Liver (tissue), 3 donors: ENCODE data around the gene DACH1.

Experiments used
- FOXA1 ChIP-seq: IDR thresholded peaks from 2 replicates; pipeline ENCODE4 v1.6.1; 2016; ENCODE audit warnings: antibody characterized with exemption
- JUND ChIP-seq, 2 donors: IDR thresholded peaks; 2 replicates each; pipeline ENCODE4 v1.6.1; 2016; ENCODE audit warnings: antibody characterized with exemption in 2 of 2
- NR2F2 ChIP-seq: IDR thresholded peaks from 2 replicates; pipeline ENCODE4 v1.6.1; 2016; ENCODE audit warnings: antibody characterized with exemption
- RXRA ChIP-seq, 2 donors: IDR thresholded peaks; 2 replicates each; pipeline ENCODE4 v1.6.1; 2017 to 2018; ENCODE audit warnings: antibody characterized with exemption in 2 of 2, mild to moderate bottlenecking in 1 of 2
- SP1 ChIP-seq: IDR thresholded peaks from 2 replicates; pipeline ENCODE4 v1.6.1; 2018; ENCODE audit warnings: antibody characterized with exemption, mild to moderate bottlenecking
- TAF1 ChIP-seq: conservative IDR thresholded peaks from 2 replicates; pipeline ENCODE4 v1.6.1; 2016; ENCODE audit warnings: antibody characterized with exemption, mild to moderate bottlenecking
- YY1 ChIP-seq: IDR thresholded peaks from 2 replicates; pipeline ENCODE4 v1.6.1; 2016; ENCODE audit warnings: antibody characterized with exemption, mild to moderate bottlenecking
- TF ChIP-seq, protein P1 (sequence below): fragments of 150-350 bp; IDR thresholded peaks from 2 replicates; pipeline ENCODE4 v1.5.1; 2017; ENCODE audit warnings: improper control_type of control experiment, low read depth, low read length; ENCODE audit not compliant: missing input control
- TF ChIP-seq, protein P2 (sequence below): IDR thresholded peaks from 2 replicates; pipeline ENCODE4 v1.6.1; 2016; ENCODE audit warnings: antibody characterized with exemption
- TF ChIP-seq, protein P3 (sequence below): IDR thresholded peaks from 2 replicates; pipeline ENCODE4 v1.6.1; 2016; ENCODE audit warnings: antibody characterized with exemption
- TF ChIP-seq, protein P4 (sequence below): IDR thresholded peaks from 2 replicates; pipeline ENCODE4 v1.6.1; 2016; ENCODE audit warnings: antibody characterized with exemption, mild to moderate bottlenecking
- donor health status: healthy.
- donor health status: healthy.

DNA sequence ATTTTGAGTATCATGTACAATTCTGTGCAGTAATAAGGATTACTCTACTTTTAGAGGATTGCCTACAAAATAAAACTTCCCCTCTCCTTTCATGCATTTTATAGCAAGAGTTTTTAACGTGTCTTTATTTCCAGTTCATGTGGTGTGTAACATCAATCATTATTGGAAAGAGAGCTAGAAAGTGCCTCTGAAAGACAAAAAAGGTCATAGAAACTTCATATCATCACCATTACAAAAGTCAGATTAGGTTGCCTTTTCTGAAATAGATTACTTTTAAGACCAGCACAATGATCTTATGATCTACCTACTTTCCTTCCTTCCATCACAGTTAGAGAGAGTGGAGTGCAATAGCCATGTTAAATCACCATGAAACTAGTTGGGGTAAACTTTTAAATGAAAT is 12.6 kb downstream of the DACH1 start:
- TF ChIP-seq, protein P1, sequence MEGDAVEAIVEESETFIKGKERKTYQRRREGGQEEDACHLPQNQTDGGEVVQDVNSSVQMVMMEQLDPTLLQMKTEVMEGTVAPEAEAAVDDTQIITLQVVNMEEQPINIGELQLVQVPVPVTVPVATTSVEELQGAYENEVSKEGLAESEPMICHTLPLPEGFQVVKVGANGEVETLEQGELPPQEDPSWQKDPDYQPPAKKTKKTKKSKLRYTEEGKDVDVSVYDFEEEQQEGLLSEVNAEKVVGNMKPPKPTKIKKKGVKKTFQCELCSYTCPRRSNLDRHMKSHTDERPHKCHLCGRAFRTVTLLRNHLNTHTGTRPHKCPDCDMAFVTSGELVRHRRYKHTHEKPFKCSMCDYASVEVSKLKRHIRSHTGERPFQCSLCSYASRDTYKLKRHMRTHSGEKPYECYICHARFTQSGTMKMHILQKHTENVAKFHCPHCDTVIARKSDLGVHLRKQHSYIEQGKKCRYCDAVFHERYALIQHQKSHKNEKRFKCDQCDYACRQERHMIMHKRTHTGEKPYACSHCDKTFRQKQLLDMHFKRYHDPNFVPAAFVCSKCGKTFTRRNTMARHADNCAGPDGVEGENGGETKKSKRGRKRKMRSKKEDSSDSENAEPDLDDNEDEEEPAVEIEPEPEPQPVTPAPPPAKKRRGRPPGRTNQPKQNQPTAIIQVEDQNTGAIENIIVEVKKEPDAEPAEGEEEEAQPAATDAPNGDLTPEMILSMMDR = no peak
- no peak for TF ChIP-seq SP1
- TF ChIP-seq, protein P2, sequence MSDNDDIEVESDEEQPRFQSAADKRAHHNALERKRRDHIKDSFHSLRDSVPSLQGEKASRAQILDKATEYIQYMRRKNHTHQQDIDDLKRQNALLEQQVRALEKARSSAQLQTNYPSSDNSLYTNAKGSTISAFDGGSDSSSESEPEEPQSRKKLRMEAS = no peak
- no peak for TF ChIP-seq FOXA1
- TF ChIP-seq YY1 = no peak
- no peak for TF ChIP-seq RXRA (IDR thresholded peaks at IDR 0.05)
- TF ChIP-seq JUND (IDR thresholded peaks at IDR 0.05) = no peak
- TF ChIP-seq, protein P3, sequence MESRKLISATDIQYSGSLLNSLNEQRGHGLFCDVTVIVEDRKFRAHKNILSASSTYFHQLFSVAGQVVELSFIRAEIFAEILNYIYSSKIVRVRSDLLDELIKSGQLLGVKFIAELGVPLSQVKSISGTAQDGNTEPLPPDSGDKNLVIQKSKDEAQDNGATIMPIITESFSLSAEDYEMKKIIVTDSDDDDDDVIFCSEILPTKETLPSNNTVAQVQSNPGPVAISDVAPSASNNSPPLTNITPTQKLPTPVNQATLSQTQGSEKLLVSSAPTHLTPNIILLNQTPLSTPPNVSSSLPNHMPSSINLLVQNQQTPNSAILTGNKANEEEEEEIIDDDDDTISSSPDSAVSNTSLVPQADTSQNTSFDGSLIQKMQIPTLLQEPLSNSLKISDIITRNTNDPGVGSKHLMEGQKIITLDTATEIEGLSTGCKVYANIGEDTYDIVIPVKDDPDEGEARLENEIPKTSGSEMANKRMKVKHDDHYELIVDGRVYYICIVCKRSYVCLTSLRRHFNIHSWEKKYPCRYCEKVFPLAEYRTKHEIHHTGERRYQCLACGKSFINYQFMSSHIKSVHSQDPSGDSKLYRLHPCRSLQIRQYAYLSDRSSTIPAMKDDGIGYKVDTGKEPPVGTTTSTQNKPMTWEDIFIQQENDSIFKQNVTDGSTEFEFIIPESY = no peak
- TF ChIP-seq, protein P4, sequence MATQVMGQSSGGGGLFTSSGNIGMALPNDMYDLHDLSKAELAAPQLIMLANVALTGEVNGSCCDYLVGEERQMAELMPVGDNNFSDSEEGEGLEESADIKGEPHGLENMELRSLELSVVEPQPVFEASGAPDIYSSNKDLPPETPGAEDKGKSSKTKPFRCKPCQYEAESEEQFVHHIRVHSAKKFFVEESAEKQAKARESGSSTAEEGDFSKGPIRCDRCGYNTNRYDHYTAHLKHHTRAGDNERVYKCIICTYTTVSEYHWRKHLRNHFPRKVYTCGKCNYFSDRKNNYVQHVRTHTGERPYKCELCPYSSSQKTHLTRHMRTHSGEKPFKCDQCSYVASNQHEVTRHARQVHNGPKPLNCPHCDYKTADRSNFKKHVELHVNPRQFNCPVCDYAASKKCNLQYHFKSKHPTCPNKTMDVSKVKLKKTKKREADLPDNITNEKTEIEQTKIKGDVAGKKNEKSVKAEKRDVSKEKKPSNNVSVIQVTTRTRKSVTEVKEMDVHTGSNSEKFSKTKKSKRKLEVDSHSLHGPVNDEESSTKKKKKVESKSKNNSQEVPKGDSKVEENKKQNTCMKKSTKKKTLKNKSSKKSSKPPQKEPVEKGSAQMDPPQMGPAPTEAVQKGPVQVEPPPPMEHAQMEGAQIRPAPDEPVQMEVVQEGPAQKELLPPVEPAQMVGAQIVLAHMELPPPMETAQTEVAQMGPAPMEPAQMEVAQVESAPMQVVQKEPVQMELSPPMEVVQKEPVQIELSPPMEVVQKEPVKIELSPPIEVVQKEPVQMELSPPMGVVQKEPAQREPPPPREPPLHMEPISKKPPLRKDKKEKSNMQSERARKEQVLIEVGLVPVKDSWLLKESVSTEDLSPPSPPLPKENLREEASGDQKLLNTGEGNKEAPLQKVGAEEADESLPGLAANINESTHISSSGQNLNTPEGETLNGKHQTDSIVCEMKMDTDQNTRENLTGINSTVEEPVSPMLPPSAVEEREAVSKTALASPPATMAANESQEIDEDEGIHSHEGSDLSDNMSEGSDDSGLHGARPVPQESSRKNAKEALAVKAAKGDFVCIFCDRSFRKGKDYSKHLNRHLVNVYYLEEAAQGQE = no peak
- TF ChIP-seq TAF1 = no peak
- TF ChIP-seq NR2F2 = no peak
